AG09319 (cell line): ENCODE measurements around the gene CD6.

Source experiments
- DNase-seq: peaks from one replicate; pipeline ENCODE4 v3.0.0-alpha.2; 2010; ENCODE audit warnings: low read depth; ENCODE audit errors: extremely low read depth
- TF ChIP-seq, protein P1 (sequence below): IDR thresholded peaks from 2 replicates; pipeline ENCODE4 v1.5.1; 2011; ENCODE audit warnings: low read depth, mild to moderate bottlenecking, inconsistent platforms, low read length, moderate library complexity

CD6 gene

DNA sequence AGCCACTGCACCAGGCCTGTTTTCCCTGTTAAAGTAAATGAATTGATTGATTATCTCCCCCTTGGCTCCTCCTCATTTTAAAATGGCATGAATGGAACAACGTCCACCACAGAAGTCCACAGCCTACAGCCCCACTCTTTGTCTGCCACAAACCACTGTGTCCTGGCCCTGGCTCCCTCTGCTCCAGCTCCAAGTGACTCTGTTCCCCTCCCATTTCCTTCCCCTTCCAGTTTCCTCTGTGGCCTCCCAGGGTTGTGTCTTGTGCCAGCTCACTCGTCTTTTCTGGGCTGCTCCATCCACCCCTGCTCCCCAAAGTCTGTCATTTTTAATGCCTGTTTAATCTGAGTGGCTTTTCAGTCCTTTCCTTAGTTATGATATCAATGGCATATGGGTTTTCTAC, 78.4 kb downstream of the CD6 start:
- TF ChIP-seq, protein P1, sequence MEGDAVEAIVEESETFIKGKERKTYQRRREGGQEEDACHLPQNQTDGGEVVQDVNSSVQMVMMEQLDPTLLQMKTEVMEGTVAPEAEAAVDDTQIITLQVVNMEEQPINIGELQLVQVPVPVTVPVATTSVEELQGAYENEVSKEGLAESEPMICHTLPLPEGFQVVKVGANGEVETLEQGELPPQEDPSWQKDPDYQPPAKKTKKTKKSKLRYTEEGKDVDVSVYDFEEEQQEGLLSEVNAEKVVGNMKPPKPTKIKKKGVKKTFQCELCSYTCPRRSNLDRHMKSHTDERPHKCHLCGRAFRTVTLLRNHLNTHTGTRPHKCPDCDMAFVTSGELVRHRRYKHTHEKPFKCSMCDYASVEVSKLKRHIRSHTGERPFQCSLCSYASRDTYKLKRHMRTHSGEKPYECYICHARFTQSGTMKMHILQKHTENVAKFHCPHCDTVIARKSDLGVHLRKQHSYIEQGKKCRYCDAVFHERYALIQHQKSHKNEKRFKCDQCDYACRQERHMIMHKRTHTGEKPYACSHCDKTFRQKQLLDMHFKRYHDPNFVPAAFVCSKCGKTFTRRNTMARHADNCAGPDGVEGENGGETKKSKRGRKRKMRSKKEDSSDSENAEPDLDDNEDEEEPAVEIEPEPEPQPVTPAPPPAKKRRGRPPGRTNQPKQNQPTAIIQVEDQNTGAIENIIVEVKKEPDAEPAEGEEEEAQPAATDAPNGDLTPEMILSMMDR = no peak
- DNase-seq = no peak

DNA sequence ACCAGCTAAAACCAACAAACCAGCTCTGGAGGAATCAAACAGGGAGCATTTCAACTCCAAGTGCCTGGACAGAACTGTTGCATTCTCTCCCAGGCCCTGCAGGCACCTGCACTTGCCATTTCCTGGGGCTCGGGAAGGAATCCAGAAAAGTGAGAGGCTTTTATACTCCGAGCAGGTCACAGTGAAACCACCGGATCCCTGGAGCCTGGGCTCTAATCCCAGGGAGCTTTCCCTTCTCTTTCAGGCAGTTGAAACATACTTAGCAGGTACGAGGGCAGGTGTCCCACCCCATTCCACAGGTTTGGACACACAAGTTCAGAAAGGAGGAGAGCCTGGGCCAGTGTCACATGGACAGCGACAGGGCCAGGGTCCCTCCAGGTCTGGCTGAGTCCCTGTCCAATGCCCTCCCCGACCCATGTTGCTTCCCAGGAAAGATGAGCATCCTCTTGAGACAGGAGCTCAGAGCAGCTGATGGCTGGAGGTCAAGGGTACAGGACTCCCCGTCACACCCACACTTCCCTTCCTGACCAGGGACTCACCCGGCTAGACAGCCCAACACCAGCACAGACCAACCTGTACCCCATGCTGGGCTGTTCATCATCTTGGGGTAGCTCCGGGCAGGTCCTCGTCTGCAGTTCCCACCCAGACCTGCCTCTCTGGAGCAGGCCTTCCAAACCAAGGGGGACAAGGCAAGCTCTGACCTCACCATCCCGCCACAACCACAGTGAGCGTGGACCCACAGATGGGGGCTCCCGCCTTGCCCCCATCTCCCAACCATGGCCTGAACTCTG, 80.9 kb downstream of the CD6 start:
- TF ChIP-seq, protein P1 = no peak
- DNase-seq = no peak

DNA sequence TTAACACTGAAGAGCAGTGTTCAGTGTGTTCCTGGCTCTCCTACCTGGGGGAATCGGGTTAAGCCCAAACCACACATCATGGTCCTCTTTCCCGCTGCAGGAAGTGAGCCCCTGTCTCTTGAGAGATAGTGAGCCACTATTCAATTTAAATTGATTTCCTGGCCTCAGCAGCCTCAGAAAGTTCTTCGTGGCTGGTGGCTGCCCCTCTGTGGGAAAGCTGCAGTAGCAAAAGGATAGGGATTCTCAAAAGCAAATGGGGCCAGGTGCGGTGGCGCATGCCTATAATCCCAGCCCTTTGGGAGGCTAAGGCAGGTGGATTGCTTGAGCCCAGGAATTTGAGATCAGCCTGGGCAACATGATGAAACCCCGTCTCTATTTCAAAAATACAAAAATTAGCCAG, 81.7 kb downstream of the CD6 start:
- TF ChIP-seq, protein P1 = no peak
- DNase-seq = no peak

DNA sequence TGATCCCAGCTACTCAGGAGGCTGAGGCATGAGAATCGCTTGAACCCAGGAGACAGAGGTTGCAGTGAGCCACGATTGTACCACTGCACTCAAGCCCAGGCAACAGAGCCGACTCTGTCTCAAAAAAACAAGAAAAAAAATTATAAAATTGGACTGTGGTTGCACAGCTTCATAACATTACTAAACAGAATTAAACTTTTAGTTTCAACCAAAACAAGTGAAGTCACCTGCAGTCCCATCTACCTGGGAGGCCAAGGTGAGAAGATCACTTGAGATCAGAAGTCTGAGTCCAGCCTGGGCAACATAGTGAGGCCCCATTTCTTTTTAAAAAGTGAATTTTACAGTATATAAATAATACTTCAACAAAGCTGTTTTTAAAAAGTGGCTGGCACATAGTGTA, 83.0 kb downstream of the CD6 start:
- no peak for DNase-seq
- TF ChIP-seq, protein P1 = no peak

DNA sequence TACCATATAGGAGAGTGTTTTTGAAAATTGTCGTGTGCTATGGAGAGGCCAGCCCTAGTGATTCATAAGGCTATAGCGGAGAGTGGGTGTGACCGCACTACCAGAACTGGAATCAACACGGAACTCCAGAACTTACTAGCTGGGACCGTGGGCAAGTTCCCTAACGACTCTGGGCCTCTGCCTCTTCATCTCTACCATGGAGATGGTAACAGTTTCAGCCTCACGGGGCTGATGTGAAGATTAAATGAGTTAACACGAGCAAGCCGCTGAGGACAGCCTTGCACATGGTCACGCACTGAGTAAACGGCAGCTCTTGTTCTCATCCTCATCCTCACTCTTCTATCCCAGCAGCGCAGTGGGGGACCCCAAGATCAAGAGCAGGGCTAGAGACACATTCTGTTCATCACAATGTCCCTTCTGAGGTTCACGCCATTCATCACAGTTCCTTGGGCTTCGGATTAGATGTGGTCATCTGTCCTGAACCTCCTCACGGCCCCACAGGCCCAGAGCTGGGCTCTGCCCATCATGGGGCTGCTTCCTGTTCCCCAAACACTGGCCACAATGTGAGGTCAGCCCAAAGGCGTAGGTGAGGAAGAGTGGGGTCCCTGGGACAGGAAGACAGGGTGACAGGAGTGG, 83.6 kb downstream of the CD6 start:
- no peak for DNase-seq

DNA sequence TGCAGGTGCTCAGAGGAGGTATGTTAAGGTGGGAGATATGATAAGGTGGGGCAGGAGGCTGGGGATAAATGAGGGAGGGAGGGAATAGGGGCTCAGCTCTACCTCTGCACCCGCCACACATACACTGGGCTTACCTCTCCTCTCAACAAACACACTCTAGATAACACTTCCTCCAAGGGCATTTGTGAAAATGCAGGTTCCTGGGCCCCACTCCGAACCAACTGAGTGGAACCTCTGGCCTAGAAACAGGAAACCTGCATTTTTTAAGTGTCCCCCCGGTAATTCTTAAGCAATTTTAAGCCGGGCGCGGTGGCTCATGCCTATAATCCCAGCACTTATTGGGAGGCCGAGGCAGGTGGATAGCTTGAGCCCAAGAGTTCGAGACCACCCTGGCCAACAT, 84.3 kb downstream of the CD6 start:
- TF ChIP-seq, protein P1 = no peak
- DNase-seq = no peak

More for the DNA sequence above, 83.6 kb downstream of the CD6 start:
- TF ChIP-seq, protein P1 = no peak

DNA sequence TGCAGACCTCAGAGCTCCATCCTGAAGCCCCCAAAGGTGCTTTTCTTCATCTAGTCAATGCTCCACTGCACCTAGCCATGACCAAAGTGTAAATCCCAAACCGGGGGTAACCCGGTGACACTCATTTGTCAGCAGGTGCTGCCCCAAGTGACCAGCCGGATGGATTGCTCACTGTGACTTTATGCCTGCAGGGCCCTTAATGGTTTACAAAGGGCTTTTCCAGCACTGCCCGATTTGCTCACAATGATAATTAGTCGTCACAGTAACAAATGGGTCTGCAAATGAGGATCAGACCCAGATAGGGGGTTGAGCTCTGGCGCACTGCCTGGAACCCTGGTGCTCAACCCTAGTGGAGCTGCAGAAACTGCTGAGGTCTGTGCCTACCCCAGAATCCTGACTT, 85.1 kb downstream of the CD6 start:
- TF ChIP-seq, protein P1 = no peak
- DNase-seq = no peak
